ENCODE results near the gene SYNM. TPM values are rescaled to one million over a fixed set of nuclear protein-coding genes. Genes with fewer than 3 reads are reported as not detected.
A peak's percentile ranks its signal among the peaks of the same experiment; 100 is the strongest.

SYNM gene
- total RNA-seq, 1 experiment from 2014 or later, result 1.9 TPM

DNA sequence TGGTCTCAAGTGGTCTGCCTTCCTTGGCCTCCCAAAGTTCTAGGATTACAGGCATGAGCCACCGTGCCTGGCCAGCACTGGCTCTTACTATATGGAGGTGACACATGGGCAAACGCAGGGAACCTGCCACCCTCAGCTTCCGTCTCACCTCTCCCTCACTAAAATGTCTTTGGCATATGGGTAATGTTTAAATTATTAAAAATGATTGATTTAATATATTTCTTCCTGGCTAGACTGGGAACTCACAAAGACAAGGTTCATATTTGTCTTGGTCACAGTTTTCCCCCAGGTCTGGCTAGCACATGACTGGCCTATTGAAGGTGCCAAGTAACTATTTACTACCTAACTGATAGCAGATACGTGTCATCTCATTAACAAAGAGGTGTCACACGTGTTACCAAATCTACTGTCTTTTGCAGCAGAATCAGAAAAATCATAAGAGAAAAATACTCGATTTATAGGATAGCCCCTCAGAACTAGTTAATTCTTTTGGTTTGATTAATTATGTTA lies 48.2 kb downstream of the SYNM start:
- no peaks in the 10 kb centered on the region for H4K20me1 ChIP-seq (ENCODE audit: control insufficient read depth, insufficient read depth, insufficient read length)
- H4K5ac ChIP-seq (ENCODE audit: insufficient read length, low read depth, low read length), result no peak overlapping the region
- no peak overlapping the region for H2AK5ac ChIP-seq (ENCODE audit: insufficient read length, low read length)
- no peaks in the 10 kb centered on the region for H3K79me2 ChIP-seq (ENCODE audit: insufficient read depth, low read length)
- H2BK5ac ChIP-seq (ENCODE audit: insufficient read length, low read length), result no peak overlapping the region
- H2BK20ac ChIP-seq (ENCODE audit: low read depth, low read length, poor library complexity, severe bottlenecking), result no peak overlapping the region
- no peak overlapping the region for H3K4me2 ChIP-seq (ENCODE audit: insufficient read depth, insufficient read length, low read length)
- H3K9me3 ChIP-seq (ENCODE audit: control insufficient read depth, low read depth, low read length), result no peaks in the 10 kb centered on the region
- no peak overlapping the region for H2BK120ac ChIP-seq (ENCODE audit: low read depth, low read length, poor library complexity, severe bottlenecking)
- H3K14ac ChIP-seq (ENCODE audit: insufficient read depth, low read length), result no peak overlapping the region
- H2AFZ ChIP-seq (ENCODE audit: low read length), result no peak overlapping the region
- H3K79me1 ChIP-seq (ENCODE audit: insufficient read depth, low read depth, low read length, poor library complexity, severe bottlenecking), result no peaks in the 10 kb centered on the region
- no peaks in the 10 kb centered on the region for H3K23me2 ChIP-seq (ENCODE audit: insufficient read length, low read depth, low read length, poor library complexity, severe bottlenecking)
- H3K56ac ChIP-seq (ENCODE audit: insufficient read length, low read depth, low read length), result no peak overlapping the region
- Mint-ChIP-seq H3K4me3 (no peak overlapping the region), H3K27me3 (ENCODE audit: low read depth) (no peaks in the 10 kb centered on the region), H3K4me1 (peaks cover 23 to 28% of the 10 kb centered on the region in 2 experiments), H3K9me3 (no peaks in the 10 kb centered on the region; a peak in 1 of 5 replicates), H3K27ac (no peak overlapping the region), H3K36me3 (ENCODE audit: insufficient read depth in 1 of 3, low read depth in 3 of 3) (peaks cover 7 to 19% (median 8%) of the 10 kb centered on the region in 3 experiments; a peak in 6 of 7 replicates)
- no peak overlapping the region for H3K18ac ChIP-seq (ENCODE audit: insufficient read length, low read depth, low read length)
- H3K4me1 ChIP-seq (ENCODE audit: insufficient read depth, low read length), result peaks cover 3% of the 10 kb centered on the region; the same call in 1 of the 2 replicates
- no peak overlapping the region for H3K4ac ChIP-seq (ENCODE audit: low read depth, low read length)
- H2BK12ac ChIP-seq (ENCODE audit: insufficient read length, low read depth, low read length), result no peak overlapping the region
- H3K23ac ChIP-seq (ENCODE audit: insufficient read length, low read depth, low read length), result no peak overlapping the region
- no peak overlapping the region for H3T11ph ChIP-seq (ENCODE audit: low read length)
- no peak overlapping the region for H2BK15ac ChIP-seq (ENCODE audit: low read depth, low read length)
- WGBS (ENCODE audit: extremely low coverage, insufficient read length, low lambda C conversion rate), result no CpG with 5 or more reads among the region's 6 CpGs
- no peak overlapping the region for H3K9ac ChIP-seq (ENCODE audit: extremely low read depth, insufficient read length, low read length)
- H4K8ac ChIP-seq (replicated peaks; ENCODE audit: insufficient read length, low read depth, low read length), result no peak overlapping the region
- no peaks in the 10 kb centered on the region for H3K27me3 ChIP-seq (ENCODE audit: insufficient read depth, low read length)
- no peak overlapping the region for H3K27ac ChIP-seq (ENCODE audit: insufficient read length, low read depth, low read length)
- TF ChIP-seq, protein P1, sequence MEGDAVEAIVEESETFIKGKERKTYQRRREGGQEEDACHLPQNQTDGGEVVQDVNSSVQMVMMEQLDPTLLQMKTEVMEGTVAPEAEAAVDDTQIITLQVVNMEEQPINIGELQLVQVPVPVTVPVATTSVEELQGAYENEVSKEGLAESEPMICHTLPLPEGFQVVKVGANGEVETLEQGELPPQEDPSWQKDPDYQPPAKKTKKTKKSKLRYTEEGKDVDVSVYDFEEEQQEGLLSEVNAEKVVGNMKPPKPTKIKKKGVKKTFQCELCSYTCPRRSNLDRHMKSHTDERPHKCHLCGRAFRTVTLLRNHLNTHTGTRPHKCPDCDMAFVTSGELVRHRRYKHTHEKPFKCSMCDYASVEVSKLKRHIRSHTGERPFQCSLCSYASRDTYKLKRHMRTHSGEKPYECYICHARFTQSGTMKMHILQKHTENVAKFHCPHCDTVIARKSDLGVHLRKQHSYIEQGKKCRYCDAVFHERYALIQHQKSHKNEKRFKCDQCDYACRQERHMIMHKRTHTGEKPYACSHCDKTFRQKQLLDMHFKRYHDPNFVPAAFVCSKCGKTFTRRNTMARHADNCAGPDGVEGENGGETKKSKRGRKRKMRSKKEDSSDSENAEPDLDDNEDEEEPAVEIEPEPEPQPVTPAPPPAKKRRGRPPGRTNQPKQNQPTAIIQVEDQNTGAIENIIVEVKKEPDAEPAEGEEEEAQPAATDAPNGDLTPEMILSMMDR (conservative IDR thresholded peaks at IDR 0.05), result no peak
- no peak overlapping the region for H4K91ac ChIP-seq (ENCODE audit: insufficient read length, low read depth, low read length)
- DNase-seq, result peak; percentile 6

All from H9 (cell line).